HG02571 (cell line): ENCODE measurements around the gene FOXD1.
"Not testable (repeated sequence)": the region's sequence is repeated elsewhere in the genome, so short reads cannot be mapped to it uniquely, and the experiment has no call there.

Experiments
- ATAC-seq: cut with Tn5 transposase; IDR thresholded peaks from one replicate; pipeline ENCODE4 v1.9.1; 2021; ENCODE audit warnings: mild to moderate bottlenecking, moderate library complexity; ENCODE audit not compliant: unreplicated experiment

The FOXD1 gene

DNA sequence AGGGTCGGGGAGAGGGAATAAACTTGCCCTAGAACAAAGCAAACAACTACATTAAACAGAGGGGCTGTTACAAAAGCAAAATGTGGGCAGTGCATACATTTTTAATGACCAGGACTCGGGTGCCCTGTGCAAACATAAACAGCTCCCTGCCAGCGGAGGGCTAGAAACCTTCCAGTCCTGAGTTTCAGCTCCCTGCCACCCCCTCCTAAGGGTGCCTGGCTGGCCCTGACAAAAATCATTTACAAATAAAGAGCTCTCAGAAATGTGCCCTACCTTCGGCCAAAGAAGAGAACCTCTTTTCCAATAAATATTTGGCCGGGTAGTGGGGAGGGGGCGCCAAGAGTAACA, 29.5 kb downstream of the FOXD1 start:
- no peak for ATAC-seq

DNA sequence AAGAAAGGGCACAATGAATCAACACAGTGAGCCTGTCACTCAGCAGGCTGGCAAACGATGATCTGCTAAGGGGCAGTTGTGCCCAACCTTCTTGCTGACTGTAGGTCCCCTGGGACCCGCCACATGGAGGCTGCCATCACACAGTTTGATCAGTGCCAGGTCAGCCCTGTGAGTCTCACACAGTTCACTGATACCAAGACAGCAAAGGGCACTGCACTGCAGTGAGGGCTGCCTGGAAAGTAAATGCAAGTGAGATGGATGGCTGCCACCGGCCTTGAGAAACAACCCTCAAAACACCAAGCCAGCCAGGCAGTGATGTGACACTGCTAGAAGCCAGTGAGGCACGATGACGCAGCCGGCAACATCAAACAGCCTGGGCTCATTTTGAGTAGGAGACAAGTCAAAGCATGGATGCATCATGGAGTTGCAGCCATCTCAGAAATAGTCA, 30.3 kb downstream of the FOXD1 start:
- ATAC-seq = no peak

- no peak for ATAC-seq
Observed at GRCh38 chr5:73417303-73418034, 31.1 kb downstream of the FOXD1 start.

DNA sequence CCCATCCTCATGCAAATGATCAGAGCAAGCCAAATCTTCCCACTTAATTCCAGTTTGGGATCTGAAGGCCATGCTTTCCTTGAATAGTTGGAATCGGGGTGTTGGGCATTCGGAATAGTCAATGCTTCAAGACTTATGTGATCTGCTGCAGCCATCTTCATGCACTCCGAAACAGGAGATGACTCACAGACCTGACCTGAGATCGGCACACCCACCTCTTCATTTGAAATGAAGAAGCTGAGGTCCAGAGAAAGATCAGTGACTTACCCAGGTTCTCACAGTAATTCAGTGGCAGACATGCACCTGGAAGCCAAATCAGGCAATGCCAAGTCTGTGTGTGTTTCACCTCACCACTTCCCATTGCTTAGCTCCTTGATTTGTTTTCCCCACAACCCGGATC, 33.0 kb downstream of the FOXD1 start:
- no peak for ATAC-seq

DNA sequence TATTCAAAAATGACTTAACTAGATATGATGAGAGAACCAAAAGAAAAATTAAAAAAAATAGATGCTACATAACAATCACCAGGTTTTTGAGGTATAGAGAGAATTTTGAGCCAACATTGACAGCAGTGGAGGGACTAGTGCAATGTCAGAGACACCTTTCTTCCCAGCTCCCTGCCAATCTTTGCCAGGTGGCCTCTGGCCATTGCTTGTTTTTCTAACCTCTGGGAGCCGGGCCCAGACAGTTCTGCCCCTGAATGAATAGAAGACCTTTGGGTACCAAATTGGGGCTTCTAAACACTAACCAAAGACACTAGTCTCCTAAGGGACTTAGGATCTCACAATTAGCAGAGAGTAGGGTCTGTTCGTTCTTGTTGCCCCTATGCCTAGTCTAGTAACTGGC, 33.4 kb downstream of the FOXD1 start:
- no peak for ATAC-seq

GRCh38 chr5:73412597-73412988, 36.0 kb downstream of the FOXD1 start:
- ATAC-seq = no peak

- ATAC-seq = no peak
Observed at GRCh38 chr5:73411936-73412596, 36.5 kb downstream of the FOXD1 start.

DNA sequence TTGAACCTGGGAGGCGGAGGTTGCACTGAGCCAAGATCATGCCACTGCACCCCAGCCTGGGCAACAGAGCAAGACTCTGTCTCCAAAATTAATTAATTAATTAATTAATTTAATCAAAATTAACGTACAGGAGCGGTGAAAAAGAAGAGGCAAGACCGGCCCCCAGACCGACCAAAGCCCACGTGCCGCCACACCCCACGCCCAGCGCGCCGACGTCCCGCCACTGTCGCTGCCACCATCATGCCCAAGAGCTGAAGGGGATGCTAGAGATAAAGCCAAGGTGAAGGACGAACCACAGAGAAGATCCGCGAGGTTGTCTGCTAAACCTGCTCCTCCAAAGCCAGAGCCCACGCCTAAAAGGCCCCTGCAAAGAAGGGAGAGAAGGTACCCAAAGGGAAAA, 38.6 kb downstream of the FOXD1 start:
- ATAC-seq = not testable (repeated sequence)

GRCh38 chr5:73405691-73406090, 42.9 kb downstream of the FOXD1 start:
- ATAC-seq = no peak

- ATAC-seq = no peak
Observed at GRCh38 chr5:73399775-73400174, 48.8 kb downstream of the FOXD1 start.
